ENCODE measurements around the gene EBLN2.

GRCh38 chr3:73049319-73049718 is 12.1 kb upstream of the EBLN2 start:
- TF ChIP-seq POLR2A (IDR thresholded peaks at IDR 0.05) = no peak
- TF ChIP-seq CTCF (IDR thresholded peaks at IDR 0.05) = no peak
